Skeletal muscle tissue (tissue), 4 donors: ENCODE data around the gene JMJD4. TPM values are rescaled to one million over a fixed set of nuclear protein-coding genes. Genes with fewer than 3 reads are reported as not detected.

Experiments used
- H3K27ac ChIP-seq: one replicate; pipeline ENCODE4 v1.7.0; 2013; ENCODE audit warnings: mild to moderate bottlenecking, low read depth, low read length, inconsistent platforms
- H3K27me3 ChIP-seq, 3 donors: one replicate each; pipeline ENCODE4 v1.7.0; 2013; ENCODE audit warnings: low read length in 3 of 3; ENCODE audit not compliant: control insufficient read depth in 3 of 3, insufficient read depth in 3 of 3
- H3K36me3 ChIP-seq, 3 donors: one replicate each; pipeline ENCODE4 v1.7.0; 2013; ENCODE audit warnings: low read length in 3 of 3; ENCODE audit not compliant: control insufficient read depth in 3 of 3, insufficient read depth in 3 of 3
- H3K4me1 ChIP-seq, 3 donors: one replicate each; pipeline ENCODE4 v1.7.0; 2013; ENCODE audit warnings: low read length in 3 of 3, mild to moderate bottlenecking in 3 of 3; ENCODE audit not compliant: control insufficient read depth in 3 of 3, insufficient read depth in 3 of 3
- H3K4me3 ChIP-seq, 3 donors: one replicate each; pipeline ENCODE4 v1.7.0; 2013; ENCODE audit warnings: low read length in 3 of 3
- H3K9ac ChIP-seq, 3 donors: one replicate each; pipeline ENCODE4 v1.7.0; 2013; ENCODE audit warnings: low read length in 3 of 3, mild to moderate bottlenecking in 3 of 3, moderate library complexity in 2 of 3, low read depth in 1 of 3
- H3K9me3 ChIP-seq, 3 donors: one replicate each; pipeline ENCODE4 v1.7.0; 2013; ENCODE audit warnings: low read length in 3 of 3; ENCODE audit not compliant: control insufficient read depth in 3 of 3
- total RNA-seq: library from RNA; depleted of rRNA; stranded (reverse); fragments of >200 nt; gene quantifications from one replicate; pipeline ENCODE4 v1.2.3, GENCODE V29; 2014
- donor health status: Osteomylitis.

The JMJD4 gene
- total RNA-seq, 1 donor from 2014 or later: 19.3 TPM

DNA sequence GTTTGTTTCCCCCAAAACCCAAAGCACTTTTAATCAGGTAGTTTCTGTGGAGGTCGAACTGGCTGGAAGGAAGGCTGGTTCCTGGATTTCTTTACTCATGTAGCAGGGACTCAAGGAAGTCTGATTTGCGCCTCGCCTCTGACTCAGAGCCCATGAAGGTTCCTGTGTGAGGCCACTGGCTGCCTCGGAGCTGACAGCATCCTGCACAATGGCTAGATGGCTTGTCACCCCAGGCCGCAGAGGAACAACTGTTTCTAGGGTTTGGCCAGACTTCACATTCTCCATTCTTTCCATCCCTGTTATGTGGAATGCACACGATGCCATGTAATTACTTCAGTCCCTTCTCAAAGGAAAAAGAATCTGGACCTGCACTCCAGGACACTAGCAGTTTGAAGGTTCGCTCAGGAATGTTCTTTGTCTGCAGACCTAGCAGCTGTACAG is 41.2 kb upstream of the JMJD4 start:
- peaks cover 13 to 25% (median 19%) of the 10 kb centered on the region in 3 donors for H3K4me1 ChIP-seq

DNA sequence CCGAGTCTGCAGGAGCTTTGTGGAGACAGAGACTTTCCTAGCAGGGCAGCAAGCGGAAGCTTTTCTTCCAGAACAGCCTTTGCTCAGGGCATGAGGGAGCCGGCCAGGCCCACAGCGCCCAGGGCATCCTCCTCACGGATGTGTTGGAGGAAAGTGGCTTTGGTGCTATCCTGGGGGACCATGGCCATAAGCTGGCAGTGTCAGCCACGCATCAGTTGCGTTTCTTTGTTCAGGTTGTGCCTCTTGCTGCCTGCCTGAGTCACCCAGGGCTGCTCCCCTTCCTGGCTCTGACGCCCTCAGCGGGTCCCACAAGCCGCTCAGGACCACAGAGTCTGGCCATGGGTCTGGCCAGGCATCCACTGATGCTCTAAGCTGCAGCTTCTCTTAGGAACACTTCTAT is 40.7 kb upstream of the JMJD4 start:
- H3K4me1 ChIP-seq: peaks cover 13 to 25% (median 19%) of the 10 kb centered on the region in 3 donors
- no peak overlapping the region for H3K27ac ChIP-seq
- peaks cover 6 to 21% (median 15%) of the 10 kb centered on the region in 3 donors for H3K36me3 ChIP-seq
- H3K9me3 ChIP-seq: no peaks in the 10 kb centered on the region
- no peak overlapping the region for H3K9ac ChIP-seq
- no peak overlapping the region for H3K4me3 ChIP-seq
- no peaks in the 10 kb centered on the region for H3K27me3 ChIP-seq

More for the DNA sequence above, 41.2 kb upstream of the JMJD4 start:
- Histone ChIP-seq H3K36me3 (peaks cover 5 to 20% (median 15%) of the 10 kb centered on the region in 3 donors), H3K27me3 (no peaks in the 10 kb centered on the region), H3K4me3 (no peak overlapping the region), H3K27ac (no peak overlapping the region), H3K9me3 (no peaks in the 10 kb centered on the region), H3K9ac (no peak overlapping the region)

DNA sequence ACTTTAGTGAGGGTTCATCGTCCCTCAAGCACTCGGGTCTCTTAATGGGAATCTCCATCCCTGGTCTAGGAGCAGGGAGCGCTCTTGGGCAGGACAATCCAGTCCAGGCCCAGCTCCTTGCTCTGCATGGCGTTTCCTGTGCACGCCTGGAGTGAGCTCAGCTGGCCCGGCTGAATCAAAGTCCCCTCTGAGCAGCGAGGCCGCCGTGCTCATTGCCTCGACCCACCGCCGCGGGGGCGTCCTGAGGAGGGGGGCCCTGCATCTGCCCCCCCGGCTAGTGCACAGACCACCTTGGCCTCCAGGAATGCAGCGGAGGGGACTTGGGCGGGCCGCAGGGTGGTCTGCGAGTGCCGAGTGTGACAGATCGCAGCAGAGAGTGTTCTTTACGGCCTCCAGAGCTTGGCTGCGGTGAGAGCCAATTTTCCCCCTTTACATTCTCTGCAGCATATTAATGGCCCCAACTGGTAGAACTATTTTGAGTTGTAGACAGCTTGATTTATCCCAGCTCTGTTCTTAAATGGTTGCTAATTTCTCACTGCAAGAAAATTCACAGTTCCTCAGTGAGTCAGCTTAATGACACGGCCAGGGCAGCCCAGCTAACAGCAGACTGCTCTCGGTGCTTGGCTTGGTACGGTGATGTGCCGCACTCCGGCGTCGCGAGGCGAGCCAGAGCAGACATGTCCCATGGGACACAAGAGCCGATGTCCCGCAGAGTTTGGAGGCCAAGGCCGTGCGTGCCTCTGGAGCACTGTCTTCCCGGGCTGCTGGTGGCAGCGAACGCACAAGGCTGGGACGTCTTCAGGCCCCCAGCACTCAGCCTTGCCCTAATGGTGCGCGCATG is 39.9 kb upstream of the JMJD4 start:
- Histone ChIP-seq H3K9ac (no peak overlapping the region), H3K9me3 (no peaks in the 10 kb centered on the region), H3K36me3 (peaks cover 8 to 25% (median 19%) of the 10 kb centered on the region in 3 donors), H3K27me3 (no peaks in the 10 kb centered on the region), H3K27ac (no peak overlapping the region), H3K4me3 (no peak overlapping the region), H3K4me1 (peaks cover 13 to 25% (median 19%) of the 10 kb centered on the region in 3 donors)

DNA sequence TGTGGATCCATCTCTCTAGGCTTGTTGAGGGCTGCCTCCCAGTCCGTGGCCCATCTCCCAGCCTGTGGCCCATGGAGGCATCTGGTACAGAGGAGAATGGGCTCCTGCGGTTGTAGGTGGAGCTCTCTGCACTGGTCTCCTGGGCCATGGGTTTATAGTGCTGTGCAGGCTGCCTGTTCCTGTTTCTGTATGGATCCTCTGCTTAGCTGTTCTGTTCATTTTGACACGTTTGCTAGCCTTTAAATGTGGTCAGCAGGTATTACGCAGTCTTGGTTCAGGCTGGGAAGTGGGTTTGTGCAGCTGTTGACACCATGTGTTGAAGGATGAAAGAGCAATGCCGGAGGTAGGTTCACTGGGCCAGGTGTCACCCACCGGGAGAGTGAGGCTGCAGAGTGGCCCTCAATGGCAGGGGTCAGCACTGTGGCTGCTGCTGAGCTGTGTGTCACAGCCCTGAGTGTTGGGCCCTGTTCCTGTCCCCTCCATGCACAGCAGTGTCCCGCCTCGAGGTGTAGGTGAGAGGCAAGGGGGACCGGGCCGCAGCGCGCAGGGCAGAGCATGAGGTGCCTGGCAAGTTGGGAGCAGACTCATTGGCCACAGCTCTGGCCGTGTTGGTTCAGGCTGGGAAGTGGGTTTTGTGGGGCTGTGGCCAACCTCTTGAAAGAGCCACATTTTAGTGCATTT is 39.1 kb upstream of the JMJD4 start:
- peak overlapping the region in 1 of 3 donors; percentile 20 for H3K9ac ChIP-seq
- no peaks in the 10 kb centered on the region for H3K27me3 ChIP-seq
- peaks cover 8 to 19% (median 19%) of the 10 kb centered on the region in 3 donors for H3K4me1 ChIP-seq
- no peak overlapping the region for H3K27ac ChIP-seq
- peaks cover 15 to 29% (median 26%) of the 10 kb centered on the region in 3 donors for H3K36me3 ChIP-seq
- H3K9me3 ChIP-seq: no peaks in the 10 kb centered on the region
- H3K4me3 ChIP-seq: no peak overlapping the region

DNA sequence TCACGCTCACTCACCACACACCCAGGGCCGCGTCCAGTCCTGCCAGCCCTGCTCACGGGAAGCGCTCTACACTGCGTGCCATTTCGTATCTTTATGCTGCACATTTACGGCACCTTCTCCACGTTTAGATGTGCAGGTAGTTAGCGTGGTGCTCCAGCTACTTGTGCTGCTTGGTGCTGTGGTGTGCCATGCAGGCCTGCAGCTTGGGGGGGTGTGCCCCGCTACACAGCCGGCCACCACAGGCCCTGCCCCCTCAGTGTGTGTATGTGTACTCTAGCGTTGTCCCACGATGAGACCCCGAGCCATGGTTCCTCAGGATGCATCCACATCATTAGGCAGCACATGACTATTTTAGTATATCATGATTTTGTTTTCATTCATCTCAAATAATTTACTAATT is 38.5 kb upstream of the JMJD4 start:
- Histone ChIP-seq H3K27ac (no peak overlapping the region), H3K9ac (no peak overlapping the region), H3K27me3 (no peaks in the 10 kb centered on the region), H3K4me1 (peaks cover 3 to 17% (median 12%) of the 10 kb centered on the region in 3 donors), H3K4me3 (no peak overlapping the region), H3K36me3 (peaks cover 21 to 35% (median 32%) of the 10 kb centered on the region in 3 donors), H3K9me3 (no peaks in the 10 kb centered on the region)

DNA sequence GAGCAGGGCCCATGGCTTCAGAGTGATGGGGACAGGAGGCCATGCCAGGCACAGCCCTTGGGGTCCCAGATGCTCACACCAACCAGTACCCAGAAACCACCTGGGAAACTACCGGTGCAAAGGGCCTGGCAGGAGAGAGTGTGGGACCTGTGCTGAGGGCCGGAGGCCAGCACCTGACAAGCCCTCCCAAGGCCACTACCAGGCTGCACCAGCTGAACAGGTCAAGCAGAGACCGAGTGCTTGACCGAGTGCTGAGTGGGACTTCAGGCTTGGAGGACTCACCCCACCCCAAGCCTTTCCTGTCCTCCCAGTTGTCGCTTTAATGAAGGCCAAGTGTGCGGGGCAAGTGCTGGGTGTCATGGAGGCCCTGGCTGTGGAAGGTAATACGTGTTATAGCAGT is 36.7 kb upstream of the JMJD4 start:
- H3K4me3 ChIP-seq: no peak overlapping the region
- no peaks in the 10 kb centered on the region for H3K9me3 ChIP-seq
- H3K36me3 ChIP-seq: peaks cover 38 to 51% (median 49%) of the 10 kb centered on the region in 3 donors
- peaks cover 4 to 17% (median 13%) of the 10 kb centered on the region in 3 donors for H3K4me1 ChIP-seq
- H3K9ac ChIP-seq: no peak overlapping the region
- H3K27me3 ChIP-seq: no peaks in the 10 kb centered on the region
- no peak overlapping the region for H3K27ac ChIP-seq

DNA sequence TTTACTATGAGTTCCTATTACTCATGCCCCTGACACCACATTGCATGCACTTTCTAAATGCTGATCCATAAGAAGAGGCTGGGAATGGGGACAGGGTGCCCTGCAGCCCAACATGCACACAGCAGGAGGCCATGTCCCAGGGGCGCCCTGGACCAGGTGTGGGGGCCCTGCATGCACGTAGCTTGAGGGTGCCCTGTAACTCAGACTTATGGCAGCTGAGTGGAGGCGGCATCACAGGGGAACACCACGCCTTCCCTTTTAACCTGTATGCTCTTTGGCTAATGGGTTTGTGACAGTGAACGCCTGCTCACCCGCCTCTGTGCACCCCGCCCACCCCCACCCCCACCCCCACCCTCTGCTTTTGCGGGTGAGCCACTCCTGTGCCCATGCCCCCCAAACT is 36.2 kb upstream of the JMJD4 start:
- Histone ChIP-seq H3K27ac (no peak overlapping the region), H3K4me3 (no peak overlapping the region), H3K4me1 (peaks cover 4 to 18% (median 13%) of the 10 kb centered on the region in 3 donors), H3K27me3 (no peaks in the 10 kb centered on the region), H3K36me3 (peaks cover 39 to 51% (median 51%) of the 10 kb centered on the region in 3 donors), H3K9ac (no peak overlapping the region), H3K9me3 (no peaks in the 10 kb centered on the region)

DNA sequence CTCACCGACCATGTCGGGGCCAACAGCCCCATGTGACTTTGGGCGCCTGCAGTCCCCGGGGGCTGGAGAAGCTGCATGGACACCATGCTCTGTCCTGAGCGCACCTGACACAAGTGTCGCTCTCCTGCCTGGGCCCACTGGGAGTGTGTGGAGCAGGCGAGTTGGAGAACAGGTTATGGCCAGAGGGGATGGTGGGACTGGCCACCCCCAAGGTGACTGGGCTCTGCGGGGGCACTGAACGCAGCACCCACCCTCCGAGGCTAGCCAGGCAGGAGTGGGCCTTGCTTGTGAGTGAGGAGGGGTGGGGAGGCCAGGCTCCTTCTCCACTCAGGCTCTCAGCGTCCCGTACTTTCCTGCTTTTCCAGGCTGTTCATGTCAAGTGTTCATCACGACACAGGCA is 35.7 kb upstream of the JMJD4 start:
- Histone ChIP-seq H3K4me3 (no peak overlapping the region), H3K36me3 (peaks cover 39 to 48% (median 47%) of the 10 kb centered on the region in 3 donors)

DNA sequence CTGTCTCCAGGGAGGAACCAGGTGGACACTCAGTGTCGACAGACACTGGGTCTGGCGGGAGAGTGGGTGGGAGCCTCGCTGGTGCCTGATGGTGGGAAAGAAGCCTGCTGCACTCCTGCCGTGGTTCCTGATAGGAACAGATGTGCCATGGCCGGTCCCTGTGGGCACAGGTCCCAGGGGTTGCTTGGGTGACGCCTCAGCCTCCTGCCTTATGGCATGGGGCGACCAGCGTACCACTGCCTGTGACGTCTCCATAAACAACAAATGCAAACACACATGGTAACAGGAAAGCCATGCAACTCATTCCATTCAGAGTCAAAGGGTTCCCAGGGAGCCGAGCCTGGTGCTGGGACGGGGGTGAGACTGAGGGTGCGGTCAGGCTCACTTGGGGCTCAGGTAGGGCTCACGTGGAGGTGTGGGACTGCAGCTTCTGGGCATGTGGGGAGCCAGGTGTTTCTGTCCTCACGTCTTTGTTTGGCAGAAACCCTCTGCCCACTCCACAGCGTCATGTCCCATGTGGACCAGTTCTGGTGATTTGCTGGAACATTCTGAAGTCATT is 34.9 kb upstream of the JMJD4 start:
- no peaks in the 10 kb centered on the region for H3K9me3 ChIP-seq

More for the DNA sequence above, 35.7 kb upstream of the JMJD4 start:
- no peak overlapping the region for H3K9ac ChIP-seq
- no peak overlapping the region for H3K27ac ChIP-seq
- peaks cover 4 to 18% (median 11%) of the 10 kb centered on the region in 3 donors for H3K4me1 ChIP-seq
- H3K9me3 ChIP-seq: no peaks in the 10 kb centered on the region
- no peaks in the 10 kb centered on the region for H3K27me3 ChIP-seq

More for the DNA sequence above, 34.9 kb upstream of the JMJD4 start:
- Histone ChIP-seq H3K27me3 (no peaks in the 10 kb centered on the region), H3K9ac (no peak overlapping the region), H3K36me3 (peaks cover 39 to 47% (median 45%) of the 10 kb centered on the region in 3 donors), H3K4me3 (no peak overlapping the region), H3K4me1 (peaks cover 4 to 17% (median 5%) of the 10 kb centered on the region in 3 donors), H3K27ac (no peak overlapping the region)
